CD4-positive, alpha-beta T cell treated with Interleukin-6 for 4 hours (primary cell): Measurements from ENCODE around the gene NTN1.
"Not testable (repeated sequence)": the region's sequence is repeated elsewhere in the genome, so short reads cannot be mapped to it uniquely, and the experiment has no call there.

Experiments
- DNase-seq: peaks from one replicate; pipeline ENCODE4 v3.0.0-alpha.2; 2020; ENCODE audit warnings: mixed read lengths

The NTN1 gene

GRCh38 chr17:9256361-9256750, 235.0 kb downstream of the NTN1 start:
- no peak for DNase-seq

DNA sequence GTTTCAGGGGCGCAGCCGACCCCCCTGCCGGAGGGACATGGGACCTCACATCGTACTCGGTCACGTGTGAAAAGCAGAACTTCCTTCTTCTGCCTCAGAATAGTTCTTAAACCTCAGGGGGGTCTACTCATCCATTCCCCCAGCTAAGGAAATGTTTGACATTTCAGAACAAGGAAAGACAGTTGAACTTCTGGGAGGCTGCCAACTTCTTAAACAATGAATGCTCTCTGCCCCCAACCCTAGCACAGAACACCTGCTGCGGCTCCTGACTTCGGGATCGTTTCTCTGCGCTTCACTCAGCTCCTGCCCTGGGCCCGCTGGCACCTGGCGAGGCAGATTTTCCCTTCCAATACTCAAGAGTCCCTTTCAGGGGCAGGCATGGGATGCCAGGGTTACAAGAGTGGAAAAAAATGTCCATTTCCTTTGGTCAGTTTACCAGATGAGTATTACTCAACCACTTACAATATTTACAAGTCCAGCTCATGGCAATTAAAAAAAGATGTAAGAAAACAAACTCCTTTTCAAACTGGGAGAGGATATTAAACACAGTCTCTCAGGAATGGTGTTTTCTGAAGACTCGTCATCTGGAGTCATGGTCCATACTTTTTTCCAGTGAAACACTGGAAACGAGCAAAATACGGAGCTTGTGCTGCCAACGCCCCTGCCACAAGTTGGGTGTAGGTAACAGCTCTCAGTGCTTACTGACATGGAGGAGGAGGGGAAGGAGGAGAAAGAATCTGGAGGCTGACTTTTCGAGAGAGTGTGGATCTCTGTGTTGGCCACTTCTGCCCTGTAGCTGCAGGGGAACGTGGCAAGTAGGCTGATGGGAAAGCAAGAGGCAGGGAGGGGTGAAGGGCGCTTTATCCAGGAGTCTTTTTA, 235.7 kb downstream of the NTN1 start:
- DNase-seq, result no peak

- DNase-seq, result not testable (repeated sequence)
Measured at GRCh38 chr17:9257630-9257965, 236.3 kb downstream of the NTN1 start.

- no peak for DNase-seq
Measured at GRCh38 chr17:9258115-9259015, 237.1 kb downstream of the NTN1 start.

GRCh38 chr17:9259419-9259818, 238.1 kb downstream of the NTN1 start:
- no peak for DNase-seq

GRCh38 chr17:9261081-9262012, 240.0 kb downstream of the NTN1 start:
- no peak for DNase-seq

DNA sequence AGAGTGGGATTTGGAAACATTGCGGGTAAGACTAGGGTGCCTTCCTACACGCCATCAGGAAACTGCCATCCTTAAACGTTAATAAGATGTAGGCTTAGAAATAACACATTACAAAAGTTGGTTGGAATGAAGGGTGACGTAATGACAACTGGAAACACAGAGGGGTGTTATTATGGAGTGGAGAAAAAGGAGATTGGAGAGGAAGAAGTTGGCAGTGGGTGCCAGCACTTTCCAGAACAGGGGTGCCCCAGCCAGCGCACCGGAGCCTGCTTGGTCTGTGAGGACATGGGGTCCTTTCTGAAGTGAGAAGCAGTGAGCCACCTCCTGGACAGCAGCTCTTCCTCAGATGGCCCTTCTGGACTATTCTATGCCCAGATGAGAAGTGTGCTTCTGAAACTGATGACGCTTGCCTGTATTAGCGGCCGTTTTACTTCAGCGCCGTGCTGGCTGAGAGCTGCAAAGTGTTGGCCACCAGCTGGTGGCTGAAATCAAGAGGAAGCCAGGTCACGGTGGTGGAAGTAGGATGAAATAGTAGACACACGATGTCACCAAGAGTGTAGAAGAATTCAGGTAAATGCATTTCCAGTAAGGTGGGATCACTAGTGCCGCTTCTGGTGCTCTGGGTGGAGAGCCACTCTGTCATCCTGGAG, 244.8 kb downstream of the NTN1 start:
- DNase-seq, result no peak

- no peak for DNase-seq
Measured at GRCh38 chr17:9266697-9267117, 245.4 kb downstream of the NTN1 start.

GRCh38 chr17:9268546-9268945, 247.2 kb downstream of the NTN1 start:
- no peak for DNase-seq

GRCh38 chr17:9269350-9270035, 248.2 kb downstream of the NTN1 start:
- no peak for DNase-seq

DNA sequence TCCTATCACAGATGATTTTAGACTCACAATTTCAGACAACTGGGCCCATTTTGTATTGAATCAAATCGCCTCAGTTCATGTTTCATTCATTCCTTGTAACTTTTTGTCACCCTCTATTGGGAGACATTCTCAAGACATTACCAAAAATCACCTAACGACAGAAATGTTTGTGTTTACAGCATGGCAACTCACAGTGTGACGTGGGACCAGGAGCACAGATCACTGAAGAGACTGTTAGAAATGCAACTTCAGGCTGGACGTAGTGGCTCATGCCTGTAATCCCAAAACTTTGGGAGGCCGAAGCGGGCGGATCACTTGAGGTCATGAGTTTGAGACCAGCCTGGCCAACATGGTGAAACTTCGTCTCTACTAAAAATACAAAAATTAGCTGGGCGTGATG, 249.6 kb downstream of the NTN1 start:
- DNase-seq, result no peak

- DNase-seq, result no peak
Measured at GRCh38 chr17:9271989-9272388, 250.7 kb downstream of the NTN1 start.

DNA sequence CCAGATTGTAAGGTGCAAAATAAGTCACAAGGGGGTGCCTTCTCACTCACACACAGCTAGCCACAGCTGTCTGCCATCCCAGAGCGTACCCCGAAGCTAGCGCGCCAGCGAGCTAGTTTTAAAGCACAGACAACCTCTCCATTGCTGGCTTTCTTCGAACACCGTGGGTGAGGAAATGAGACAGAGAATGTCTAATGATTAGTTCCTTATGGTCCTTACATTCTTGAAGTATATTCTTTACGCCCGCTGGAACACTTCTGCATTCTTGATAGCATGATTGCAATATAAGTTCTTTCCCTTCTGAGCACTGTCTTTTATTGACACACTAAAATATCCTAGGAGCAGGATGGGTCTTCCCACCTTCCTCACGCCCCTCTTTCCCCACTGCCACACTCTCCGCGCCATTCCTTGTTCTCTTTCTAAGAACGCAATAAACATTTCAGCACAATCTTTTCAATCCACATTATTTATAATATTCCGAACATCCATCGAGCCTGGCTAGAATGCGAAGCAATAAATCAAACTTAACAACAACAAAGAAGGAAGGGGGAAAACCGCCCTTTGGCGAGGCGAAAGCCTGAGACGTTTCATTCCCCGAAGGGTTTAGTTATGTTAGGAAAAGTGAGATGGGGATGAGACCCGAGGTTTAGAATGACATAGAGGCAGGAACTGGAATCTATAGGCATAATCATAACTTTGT, 251.3 kb downstream of the NTN1 start:
- no peak for DNase-seq

GRCh38 chr17:9273428-9274391, 252.4 kb downstream of the NTN1 start:
- no peak for DNase-seq

GRCh38 chr17:9274973-9275372, 253.7 kb downstream of the NTN1 start:
- DNase-seq, result no peak

GRCh38 chr17:9279893-9280292, 258.6 kb downstream of the NTN1 start:
- DNase-seq, result no peak

GRCh38 chr17:9283909-9284308, 262.6 kb downstream of the NTN1 start:
- DNase-seq, result no peak

GRCh38 chr17:9284884-9285283, 263.6 kb downstream of the NTN1 start:
- no peak for DNase-seq

DNA sequence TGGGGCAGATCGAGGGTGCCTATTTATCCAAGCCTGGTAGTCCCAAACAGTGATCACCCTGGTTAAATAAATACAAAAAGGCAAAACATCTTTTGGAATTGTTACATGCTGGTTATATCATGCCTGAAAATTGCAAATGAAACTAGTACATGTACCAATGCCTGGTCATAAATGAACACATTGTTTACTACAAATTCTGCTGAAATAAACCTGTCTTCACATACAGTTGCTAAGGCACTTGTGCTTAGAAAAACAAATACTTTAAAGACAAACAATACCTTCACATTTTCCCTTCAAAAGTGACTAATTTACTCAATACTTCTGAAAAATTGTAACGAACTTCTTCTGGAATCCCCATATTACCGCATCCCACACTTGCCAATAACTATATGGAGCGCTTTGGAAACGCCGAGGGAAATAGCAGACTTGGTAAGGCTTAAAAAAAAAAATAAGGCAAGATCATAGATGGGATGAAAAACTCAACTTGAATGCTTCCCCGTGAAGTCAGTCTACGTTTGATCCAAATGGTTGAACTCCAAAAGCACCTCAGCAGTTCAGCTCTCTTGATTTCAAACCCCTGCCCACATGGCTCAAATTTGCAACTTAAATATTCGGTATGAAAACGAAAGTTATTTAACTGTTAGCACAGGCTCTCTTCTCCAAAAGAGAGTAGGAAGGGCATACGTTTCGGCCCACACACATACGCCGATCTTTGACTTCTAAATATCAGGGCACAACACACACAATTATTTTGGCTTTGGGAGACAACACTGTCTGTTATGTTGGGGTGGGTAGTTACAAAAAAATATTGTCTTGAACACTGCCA, 264.5 kb downstream of the NTN1 start:
- DNase-seq, result no peak
